NCI-H82 treated with DMSO at 0.1 percent for 48 hours (cell line): ENCODE results near the gene PACSIN2.
"Not testable (repeated sequence)": the region's sequence is repeated elsewhere in the genome, so short reads cannot be mapped to it uniquely, and the experiment has no call there.

ENCODE experiments used
- DNase-seq: peaks from one replicate; lab custom pipeline; 2025; ENCODE audit not compliant: unreplicated experiment; lab: John Stamatoyannopoulos, UW

The PACSIN2 gene

DNA sequence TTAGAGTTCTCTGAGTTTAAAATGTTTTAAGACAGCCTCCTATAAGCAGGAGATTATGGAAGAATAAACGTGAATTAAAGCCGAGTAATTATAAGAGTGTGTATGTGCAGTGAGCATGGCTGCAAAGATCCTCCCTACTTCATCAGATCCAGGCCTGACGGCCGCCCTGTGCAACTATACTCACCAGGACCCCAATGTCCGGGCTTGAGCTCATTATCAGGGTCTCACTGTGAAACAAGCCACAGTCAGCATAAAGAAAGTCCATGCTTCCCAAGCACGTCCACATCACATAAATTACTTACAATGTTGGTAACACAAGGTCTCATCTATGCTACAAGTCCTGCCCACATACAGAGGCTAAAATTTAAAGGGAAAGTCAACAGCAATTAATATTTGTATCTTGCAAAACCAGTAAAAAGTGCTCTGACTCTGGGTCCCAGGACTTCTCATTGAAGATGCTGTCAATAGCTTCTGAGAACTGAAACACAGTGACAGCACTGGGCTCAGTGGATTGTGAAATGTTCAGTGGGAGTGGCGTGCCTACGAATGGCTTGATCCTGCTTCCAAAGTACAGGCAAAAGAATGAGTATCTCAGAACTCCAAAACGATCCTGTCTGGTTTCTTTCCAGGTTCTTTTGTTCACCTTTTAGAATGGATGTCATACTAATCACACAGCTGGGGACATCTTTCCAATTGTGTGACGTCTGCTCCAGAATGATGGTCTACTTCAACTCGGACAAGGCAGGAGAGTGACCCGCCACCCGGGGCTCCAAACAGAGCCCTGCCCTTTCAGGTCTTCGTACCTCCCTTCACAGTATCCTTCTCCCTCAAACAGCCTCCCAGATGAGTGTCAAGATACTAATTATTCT lies 85.7 kb downstream of the PACSIN2 start:
- DNase-seq, result no peak

- no peak for DNase-seq
Measured at GRCh38 chr22:42927966-42928365, 87.0 kb downstream of the PACSIN2 start.

DNA sequence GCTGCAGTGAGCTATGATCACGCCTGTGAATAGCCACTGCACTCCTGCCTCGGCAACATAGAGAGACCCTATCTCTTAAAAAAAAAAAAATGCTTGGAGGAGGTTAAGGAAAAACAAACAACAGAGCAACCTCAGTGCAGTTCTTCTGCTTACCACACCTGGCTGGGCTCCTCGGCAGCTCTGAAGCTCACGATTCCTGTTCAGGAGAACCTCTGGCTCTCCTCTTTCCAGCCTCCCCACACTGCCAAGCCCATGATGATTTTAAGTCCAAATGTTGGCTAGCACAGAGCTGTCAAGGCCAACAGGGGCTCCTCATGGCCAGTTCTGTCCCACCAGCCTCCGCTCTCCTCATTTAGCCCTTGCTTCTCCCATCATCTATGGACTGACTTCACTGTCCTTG lies 88.2 kb downstream of the PACSIN2 start:
- DNase-seq, result no peak

DNA sequence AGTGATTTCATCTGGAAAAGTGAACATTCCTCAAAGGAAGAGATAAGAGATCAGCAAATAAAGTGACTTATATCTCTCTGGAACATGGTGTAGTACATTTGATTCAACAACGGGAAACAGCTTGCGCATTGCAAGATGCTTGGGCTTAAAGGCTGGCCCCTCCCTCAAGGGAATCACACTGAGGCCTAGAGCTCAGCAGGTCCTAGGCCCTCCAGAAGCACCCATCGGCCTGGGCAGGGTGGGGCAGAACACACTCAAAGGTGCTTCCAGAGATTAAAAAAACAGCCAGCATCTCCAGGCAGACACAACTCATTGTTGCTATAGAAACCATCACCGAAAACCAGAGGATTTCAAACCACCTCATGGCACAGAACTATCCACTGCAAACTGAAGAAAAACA lies 88.8 kb downstream of the PACSIN2 start:
- DNase-seq, result no peak

- DNase-seq, result no peak
Measured at GRCh38 chr22:42925598-42925997, 89.4 kb downstream of the PACSIN2 start.

DNA sequence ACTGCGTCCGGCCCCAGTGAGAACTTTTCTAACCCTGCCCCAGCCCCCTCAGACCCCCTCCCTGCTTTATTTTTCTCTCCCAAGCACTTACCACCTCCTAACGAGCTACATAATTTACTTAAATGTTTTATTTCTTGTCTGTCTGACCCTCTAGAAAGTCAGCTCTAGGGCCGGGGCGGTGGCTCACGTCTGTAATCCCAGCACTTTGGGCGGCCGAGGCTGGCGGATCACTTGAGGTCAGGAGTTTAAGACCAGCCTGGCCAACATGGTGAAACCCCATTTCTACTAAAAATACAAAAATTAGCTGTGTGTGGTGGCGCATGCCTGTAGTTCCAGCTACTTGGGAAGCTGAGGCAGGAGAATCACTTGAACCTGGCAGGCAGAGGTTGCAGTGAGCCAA lies 89.9 kb downstream of the PACSIN2 start:
- not testable (repeated sequence) for DNase-seq

- DNase-seq, result no peak
Measured at GRCh38 chr22:42924436-42924835, 90.5 kb downstream of the PACSIN2 start.

GRCh38 chr22:42922374-42923191 lies 92.4 kb downstream of the PACSIN2 start:
- DNase-seq, result no peak

DNA sequence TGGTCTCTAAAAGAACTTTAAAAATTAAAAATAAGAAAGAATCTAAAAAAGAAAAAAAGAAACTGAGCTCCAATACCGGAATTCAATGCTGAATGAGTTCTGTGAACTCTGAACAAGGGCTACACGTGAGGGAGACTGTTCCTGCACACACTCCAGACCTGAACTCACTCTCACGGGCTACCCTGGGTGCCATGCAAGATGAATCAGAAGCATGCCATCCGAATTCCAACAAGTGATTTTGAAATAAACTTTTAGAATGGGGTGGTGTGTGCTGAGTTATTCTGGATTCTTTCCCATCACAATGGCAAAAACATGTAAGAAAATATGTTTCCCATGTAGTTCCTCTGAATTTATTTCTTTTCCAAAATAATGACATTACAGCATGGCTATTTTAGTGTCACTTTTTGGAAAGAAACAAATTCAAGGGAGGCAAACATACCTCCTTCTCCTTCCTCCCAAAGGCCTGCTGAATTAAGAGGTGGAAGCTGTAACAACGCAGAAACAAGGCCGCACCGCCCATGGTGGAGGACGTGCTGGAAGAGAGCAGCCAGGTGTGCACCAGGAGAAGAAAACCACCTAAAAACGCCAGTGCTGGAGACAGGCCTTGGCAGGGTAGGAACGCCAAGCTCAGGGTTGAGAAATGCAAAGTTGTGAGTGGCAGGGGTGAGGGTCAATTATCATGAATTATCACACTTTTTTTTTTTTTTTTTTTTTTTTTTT lies 94.7 kb downstream of the PACSIN2 start:
- DNase-seq, result no peak

DNA sequence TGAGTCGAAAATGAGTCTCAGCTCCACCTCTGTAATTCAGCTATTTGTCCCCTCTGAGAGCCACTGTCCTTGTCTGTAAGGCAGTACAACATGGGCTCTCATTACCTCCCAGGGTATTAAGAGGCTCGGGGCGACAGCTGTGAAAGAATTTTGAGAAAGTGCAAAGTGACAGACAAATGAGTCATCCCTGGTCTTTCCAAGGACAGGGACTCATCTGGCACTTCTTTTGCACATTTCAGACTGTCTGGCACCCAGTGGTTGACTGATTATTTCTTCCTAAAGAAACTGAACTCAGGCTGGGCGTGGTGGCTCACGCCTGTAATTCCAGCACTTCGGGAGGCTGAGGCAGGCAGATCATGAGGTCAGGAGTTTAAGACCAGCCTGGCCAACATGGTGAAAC lies 95.8 kb downstream of the PACSIN2 start:
- DNase-seq, result no peak

DNA sequence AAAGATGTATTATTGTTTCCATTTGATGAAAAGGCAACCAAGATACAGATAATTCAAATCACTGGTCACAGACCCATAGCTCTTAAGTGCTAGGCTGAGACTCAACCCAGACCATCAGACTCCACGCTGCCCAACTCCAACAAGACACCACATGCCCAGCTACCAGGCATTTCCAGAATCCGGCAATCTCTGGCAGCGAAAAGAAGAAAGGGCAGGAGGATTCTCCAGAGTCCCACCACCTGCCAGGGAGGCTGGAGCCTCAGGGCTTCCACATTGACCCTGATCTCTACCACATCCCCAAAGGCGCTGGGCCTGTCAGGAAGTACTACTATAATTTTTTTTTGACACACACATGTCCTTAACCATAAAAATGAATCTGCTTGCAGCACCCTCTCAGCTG lies 96.4 kb downstream of the PACSIN2 start:
- DNase-seq, result no peak

DNA sequence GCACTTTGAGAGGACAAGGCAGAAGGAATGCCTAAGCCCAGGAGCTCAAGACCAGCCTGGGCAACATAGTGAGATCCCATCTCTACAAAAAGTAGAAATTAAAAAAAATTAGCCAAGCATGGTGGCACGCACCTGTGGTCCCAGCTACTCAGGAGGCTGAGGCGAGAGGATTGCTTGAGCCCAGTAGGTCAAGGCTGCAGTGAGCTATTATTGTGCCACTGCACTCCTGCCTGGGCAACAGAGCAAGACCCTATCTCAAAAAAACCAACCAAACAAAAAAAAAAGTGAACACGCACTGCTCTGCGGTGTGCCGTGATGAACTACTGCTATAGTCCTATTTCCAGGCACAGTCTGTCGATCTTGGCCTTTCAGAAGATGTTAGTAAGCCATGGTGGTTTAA lies 97.6 kb downstream of the PACSIN2 start:
- DNase-seq, result not testable (repeated sequence)

DNA sequence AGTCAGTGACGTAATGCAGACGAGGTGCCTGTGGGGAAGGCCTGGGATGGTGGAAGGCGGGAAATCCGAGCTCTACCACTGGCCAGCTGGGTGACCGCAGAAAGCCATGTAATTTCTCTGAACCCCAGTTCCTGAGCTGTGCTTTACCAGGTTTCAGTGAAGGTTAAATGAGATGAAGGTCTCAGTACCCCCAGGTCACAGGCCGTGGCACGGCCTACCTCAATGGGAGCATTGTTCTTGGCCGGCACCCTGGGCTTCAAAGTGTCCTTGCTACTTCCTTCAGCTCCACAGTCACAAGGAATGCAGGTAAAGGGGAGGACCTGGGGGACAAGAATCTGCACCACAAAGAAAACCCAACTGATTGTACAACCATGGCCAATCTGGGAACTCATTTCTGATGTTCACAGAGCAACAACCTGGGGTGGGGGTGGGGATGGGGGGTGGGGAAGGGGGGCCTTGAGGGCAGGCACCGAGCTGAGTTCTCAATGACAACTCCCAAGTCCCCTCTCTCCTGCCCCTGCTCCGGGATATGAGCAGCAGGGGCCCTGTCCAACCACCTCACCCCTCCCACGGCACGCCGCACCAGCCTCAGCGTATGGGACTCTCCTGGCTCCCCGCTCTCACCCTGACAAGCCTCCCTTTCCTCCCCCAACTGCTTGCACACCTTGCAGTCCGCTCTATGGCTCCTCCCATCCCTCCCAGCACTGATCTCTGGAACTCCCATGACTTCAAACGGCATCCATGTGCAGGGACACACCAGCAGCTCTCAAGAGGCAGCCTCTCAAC lies 98.8 kb downstream of the PACSIN2 start:
- no peak for DNase-seq

DNA sequence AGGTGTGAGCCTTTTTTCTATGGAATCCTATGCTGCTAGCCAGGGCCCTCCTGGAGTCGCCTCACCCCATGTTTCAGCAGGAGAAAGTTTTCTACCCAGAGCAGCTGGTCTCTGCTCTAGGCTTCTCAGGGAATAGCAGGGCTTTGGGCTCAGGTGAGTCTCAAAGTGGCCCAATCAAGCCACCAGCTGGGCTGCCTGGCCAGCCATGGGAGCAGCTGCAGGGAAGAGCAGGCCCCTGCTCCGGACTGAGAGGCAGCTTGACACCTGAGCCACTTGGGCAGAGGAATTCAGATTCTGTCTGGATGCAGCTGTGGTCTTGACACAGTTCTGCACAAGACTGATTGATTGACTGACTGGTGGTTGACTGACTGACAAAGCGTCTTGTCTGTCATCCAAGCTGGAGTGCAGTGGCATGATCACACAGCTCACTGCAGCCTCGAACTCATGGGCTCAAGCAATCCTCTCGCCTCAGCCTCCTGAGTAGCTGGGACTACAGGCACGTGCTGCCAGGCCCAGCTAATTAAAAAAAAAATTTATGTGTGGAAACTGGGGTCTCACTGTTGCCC lies 100.4 kb downstream of the PACSIN2 start:
- no peak for DNase-seq

DNA sequence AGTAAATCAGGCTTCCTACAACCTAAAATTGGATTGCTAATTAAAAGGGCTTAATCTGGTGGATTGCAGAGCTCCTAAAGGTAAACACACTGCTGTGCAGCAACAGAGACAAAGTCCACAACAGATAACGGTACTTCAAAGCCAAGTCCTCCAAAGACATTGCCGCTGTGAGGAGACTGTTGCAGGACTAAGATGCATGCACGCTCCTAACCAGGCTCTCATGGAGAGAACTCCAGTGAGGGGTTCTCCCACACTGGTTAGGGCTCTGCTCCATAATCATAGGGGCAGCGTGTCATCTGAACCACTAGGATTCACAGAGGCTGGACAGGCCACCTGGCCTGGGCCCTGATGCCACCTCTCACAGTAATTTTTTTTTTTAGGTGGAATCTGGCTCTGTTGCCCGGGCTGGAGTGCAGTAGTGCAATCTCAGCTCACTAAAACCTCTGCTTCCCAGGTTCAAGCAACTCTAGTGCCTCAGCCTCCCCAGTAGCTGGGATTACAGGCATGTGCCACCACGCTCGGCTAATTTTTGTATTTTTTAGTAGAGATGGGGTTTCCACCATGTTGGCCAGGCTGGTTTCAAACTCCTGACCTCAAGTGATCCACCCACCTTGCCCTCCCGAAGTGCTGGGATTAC lies 101.0 kb downstream of the PACSIN2 start:
- DNase-seq, result no peak

GRCh38 chr22:42912059-42912458 lies 102.9 kb downstream of the PACSIN2 start:
- DNase-seq, result no peak

GRCh38 chr22:42910221-42910942 lies 104.6 kb downstream of the PACSIN2 start:
- no peak for DNase-seq

DNA sequence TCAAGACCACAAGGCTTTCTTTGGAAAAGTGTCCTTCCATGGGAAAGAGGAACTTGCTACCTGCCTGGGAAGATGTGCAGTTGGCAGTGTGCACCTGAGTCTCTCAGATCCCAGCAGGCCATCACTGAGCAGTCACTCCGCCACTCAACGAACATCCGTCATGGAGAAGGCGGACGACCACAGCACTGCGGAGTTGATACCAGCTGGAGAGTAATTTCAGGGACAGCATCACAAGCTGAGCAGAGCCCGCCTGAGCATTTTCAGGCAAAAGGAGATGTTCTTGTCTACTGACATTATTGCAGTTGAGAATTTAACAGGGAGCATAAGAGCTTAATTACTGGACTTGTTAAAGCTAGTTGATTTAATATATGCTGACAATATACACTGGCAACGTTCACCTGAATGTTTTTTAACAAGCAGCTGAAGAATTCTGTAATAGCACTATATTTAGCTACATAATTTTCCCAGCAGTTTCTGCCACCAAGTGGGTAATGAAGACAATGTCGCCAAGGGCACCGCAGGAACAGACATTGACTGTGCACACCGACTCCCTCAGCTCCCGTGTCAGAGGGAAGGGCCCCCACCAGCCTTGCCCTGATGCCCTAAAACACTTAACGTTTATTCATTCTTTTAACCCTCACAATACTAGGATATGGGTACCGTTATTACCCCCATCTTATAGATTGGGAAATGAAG lies 105.4 kb downstream of the PACSIN2 start:
- DNase-seq, result no peak

DNA sequence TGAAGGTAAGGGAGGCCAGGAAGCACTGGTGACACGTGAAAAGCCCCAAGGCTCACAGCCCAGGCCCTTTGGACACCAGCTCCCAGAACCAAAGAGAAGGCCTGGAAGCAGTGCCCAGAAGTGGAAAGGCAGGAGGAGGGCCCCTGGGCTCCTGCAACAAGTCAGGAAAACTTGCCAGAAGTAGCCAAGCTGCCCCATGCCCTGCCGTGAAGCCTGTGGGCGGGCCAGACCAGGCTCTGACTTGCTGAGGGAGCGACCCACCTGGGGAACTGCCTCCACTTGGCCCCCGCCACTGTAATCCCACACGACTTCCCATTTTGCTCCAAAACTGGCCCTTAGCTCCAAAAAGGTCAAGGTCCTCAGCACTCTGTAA lies 106.6 kb downstream of the PACSIN2 start:
- no peak for DNase-seq
